K562 (cell line): ENCODE measurements around the gene SPATA24. TPM values are rescaled to one million over a fixed set of nuclear protein-coding genes. Genes with fewer than 3 reads are reported as not detected.

Experiments used
- CBFB ChIP-seq: sonication (generic); formaldehyde crosslinking; IDR thresholded peaks from 2 replicates; pipeline ENCODE4 v1.4.0; 2020; ENCODE audit warnings: mild to moderate bottlenecking, missing genetic modification reagents
- CEBPZ ChIP-seq: fragments of 150-350 bp; IDR thresholded peaks from 2 replicates; pipeline ENCODE4 v1.6.1; 2014; ENCODE audit warnings: low read depth, mild to moderate bottlenecking, low read length, borderline replicate concordance
- CREB3L1 ChIP-seq: fragments of 450-650 bp; IDR thresholded peaks from 2 replicates; pipeline ENCODE4 v1.6.1; 2014; ENCODE audit warnings: low read depth, mild to moderate bottlenecking, moderate library complexity, borderline replicate concordance
- DPF2 ChIP-seq: fragments of 450-650 bp; IDR thresholded peaks from 2 replicates; pipeline ENCODE4 v1.6.1; 2016
- HEY1 ChIP-seq: fragments of 250-450 bp; sonication (Bioruptor Pico); IDR thresholded peaks from 2 replicates; pipeline ENCODE4 v1.5.0; 2020; ENCODE audit warnings: mild to moderate bottlenecking, moderate library complexity, borderline replicate concordance
- NFYB ChIP-seq: IDR thresholded peaks from 2 replicates; pipeline ENCODE4 v1.6.1; 2011; ENCODE audit warnings: mild to moderate bottlenecking, moderate library complexity; ENCODE audit not compliant: insufficient read length; ENCODE audit errors: extremely low read depth
- OTX1 ChIP-seq: fragments of 450-650 bp; formaldehyde crosslinking; IDR thresholded peaks from 2 replicates; pipeline ENCODE4 v1.4.0; 2022; ENCODE audit warnings: mild to moderate bottlenecking
- PHF20 ChIP-seq: fragments of 450-650 bp; IDR thresholded peaks from 2 replicates; pipeline ENCODE4 v1.6.1; 2018; ENCODE audit not compliant: partially characterized antibody
- PHF8 ChIP-seq: fragments of 200-600 bp; sonication (generic); IDR thresholded peaks from 2 replicates; pipeline ENCODE4 v1.6.1; 2012; ENCODE audit warnings: mixed run types, mild to moderate bottlenecking, inconsistent platforms, low read length, moderate library complexity, borderline replicate concordance
- PREB ChIP-seq: sonication (generic); formaldehyde crosslinking; IDR thresholded peaks from 2 replicates; pipeline ENCODE4 v1.8.1; 2023; ENCODE audit warnings: mild to moderate bottlenecking, missing genetic modification reagents
- RBFOX2 ChIP-seq: fragments of 200-400 bp; formaldehyde crosslinking; IDR thresholded peaks from 2 replicates; pipeline ENCODE4 v1.6.1; 2017; ENCODE audit warnings: low read depth, mild to moderate bottlenecking, low read length, moderate library complexity
- TBP ChIP-seq: optimal IDR thresholded peaks from 2 replicates; pipeline ENCODE3; 2011; ENCODE audit warnings: low read depth, low read length, improper control_type of control experiment
- TGIF2 ChIP-seq: sonication (generic); formaldehyde crosslinking; IDR thresholded peaks from 2 replicates; pipeline ENCODE4 v1.8.1; 2022; ENCODE audit warnings: mild to moderate bottlenecking, missing genetic modification reagents, moderate library complexity
- TRIM28 ChIP-seq: fragments of 450-650 bp; IDR thresholded peaks from 2 replicates; pipeline ENCODE4 v1.6.1; 2017
- USF1 ChIP-seq: sonication (generic); formaldehyde crosslinking; IDR thresholded peaks from 2 replicates; pipeline ENCODE4 v1.9.0; 2022; ENCODE audit warnings: mild to moderate bottlenecking, missing genetic modification reagents
- VEZF1 ChIP-seq: fragments of 200-800 bp; sonication (Bioruptor generic); IDR thresholded peaks from 2 replicates; pipeline ENCODE4 v1.6.1; 2017; ENCODE audit warnings: missing genetic modification characterization, missing compliant biosample characterization
- ZC3H8 ChIP-seq: fragments of 450-650 bp; IDR thresholded peaks from 2 replicates; pipeline ENCODE4 v1.6.1; 2017
- ZFX ChIP-seq: sonication (generic); formaldehyde crosslinking; IDR thresholded peaks from 2 replicates; pipeline ENCODE4 v1.8.0; 2022; ENCODE audit warnings: mild to moderate bottlenecking, missing genetic modification reagents, moderate library complexity
- ZNF146 ChIP-seq: IDR thresholded peaks from one replicate; pipeline ENCODE4 v1.6.1; 2018; ENCODE audit warnings: missing compliant biosample characterization; ENCODE audit not compliant: unreplicated experiment
- ZNF764 ChIP-seq: fragments of 250-450 bp; sonication (Bioruptor Pico); IDR thresholded peaks from 2 replicates; pipeline ENCODE4 v1.4.0; 2020; ENCODE audit warnings: low read depth, mild to moderate bottlenecking, moderate library complexity
- polyA plus RNA-seq, 8 experiments: library from polyadenylated mRNA; depleted of rRNA in 4 of 8; stranded (reverse) in 5 of 8; unstranded in 3 of 8; fragments of >200 nt; fragmentation: Nextera tagmentation in 2 of 8; fragmentation: Illumina TruSeq in 1 of 8; extraction: Ambion mirVana in 2 of 8; extraction: Trizol in 1 of 8; gene quantifications; 2 replicates each; pipeline versions ENCODE4 v1.2.1 to v1.2.3, GENCODE V29; 2011 to 2014; ENCODE audit warnings: inconsistent platforms in 1 of 8, missing spikeins in 1 of 8
- total RNA-seq, 7 experiments: library from RNA; depleted of rRNA in 6 of 7; stranded (reverse); fragments of >200 nt in 6 of 7; fragmentation: Illumina TruSeq in 2 of 7; extraction: Trizol in 2 of 7; gene quantifications; 2 replicates each; pipeline versions ENCODE4 v1.2.1 to v1.2.3, GENCODE V29; 2011 to 2021; ENCODE audit warnings: low replicate concordance in 1 of 7

Gene SPATA24
- total and polyA plus RNA-seq, 9 of the 15 experiments (the other 6 are each of a cell fraction or from before 2014, with no cell fraction given) = 4.1 to 12.6 (median 8.0) TPM

- TF ChIP-seq CBFB (no peak), USF1 (CRISPR knock-in tag) (no peak), ZNF146 (CRISPR knock-in tag) (no peak), CREB3L1 (peak; percentile 63), TGIF2 (CRISPR knock-in tag) (no peak), DPF2 (peak; percentile 63; the same call in 1 of the 2 replicates), TBP (peak; percentile 66), HEY1 (no peak), TRIM28 (0 out of 2 replicates have a peak, but pooled peaks have one; percentile 40), PREB (no peak), OTX1 (0 out of 2 replicates have a peak, but pooled peaks have one; percentile 33), PHF8 (peak; percentile 67; the same call in 1 of the 2 replicates), ZNF764 (CRISPR knock-in tag) (no peak), CEBPZ (no peak), RBFOX2 (peak; percentile 88), ZFX (peak; percentile 51), PHF20 (peak; percentile 38), VEZF1 (CRISPR knock-in tag) (peak; percentile 94), ZC3H8 (no peak), NFYB (peak; percentile 74)
These were observed at the start of gene SPATA24 (continued) for GRCh38 chr5:139403787-139404483.
